Activated T-helper 9 cell treated with anti-CD3 and anti-CD28 coated beads, Interleukin-2, amount 50 U/mL, for 16 hours (primary cell): ENCODE results near the gene KSR1.

Experiments
- DNase-seq: peaks from one replicate; pipeline ENCODE4 v3.0.0-alpha.2; 2020; ENCODE audit warnings: low read depth

Gene KSR1

GRCh38 chr17:27550974-27551505, 94.8 kb downstream of the KSR1 start:
- no peak for DNase-seq

GRCh38 chr17:27551701-27552248, 95.5 kb downstream of the KSR1 start:
- no peak for DNase-seq

GRCh38 chr17:27552276-27552732, 96.1 kb downstream of the KSR1 start:
- no peak for DNase-seq

- DNase-seq: no peak
These were observed 96.8 kb downstream of the KSR1 start for GRCh38 chr17:27553019-27553511.

- DNase-seq: no peak
These were observed 97.9 kb downstream of the KSR1 start for GRCh38 chr17:27554152-27554551.

GRCh38 chr17:27554911-27555310, 98.7 kb downstream of the KSR1 start:
- DNase-seq: no peak

- no peak for DNase-seq
These were observed 99.1 kb downstream of the KSR1 start for GRCh38 chr17:27555339-27555738.

GRCh38 chr17:27558341-27558740, 102.1 kb downstream of the KSR1 start:
- DNase-seq: no peak

GRCh38 chr17:27558842-27559505, 102.7 kb downstream of the KSR1 start:
- DNase-seq: no peak

- DNase-seq: no peak
These were observed 103.5 kb downstream of the KSR1 start for GRCh38 chr17:27559506-27560481.

GRCh38 chr17:27560668-27561067, 104.4 kb downstream of the KSR1 start:
- DNase-seq: no peak

GRCh38 chr17:27562777-27563455, 106.7 kb downstream of the KSR1 start:
- no peak for DNase-seq

- DNase-seq: no peak
These were observed 107.3 kb downstream of the KSR1 start for GRCh38 chr17:27563532-27563931.

GRCh38 chr17:27564463-27564862, 108.2 kb downstream of the KSR1 start:
- no peak for DNase-seq

GRCh38 chr17:27565874-27566670, 109.8 kb downstream of the KSR1 start:
- no peak for DNase-seq

- no peak for DNase-seq
These were observed 110.7 kb downstream of the KSR1 start for GRCh38 chr17:27566671-27567562.

GRCh38 chr17:27567563-27567859, 111.3 kb downstream of the KSR1 start:
- no peak for DNase-seq

GRCh38 chr17:27568216-27568615, 112.0 kb downstream of the KSR1 start:
- DNase-seq: no peak

- no peak for DNase-seq
These were observed 112.6 kb downstream of the KSR1 start for GRCh38 chr17:27568811-27569210.

GRCh38 chr17:27569257-27569722, 113.0 kb downstream of the KSR1 start:
- DNase-seq: peak; percentile 42
